GM21786 (cell line): ENCODE measurements around the gene PPP1R1B.

ENCODE experiments used
- ATAC-seq: cut with Tn5 transposase; IDR thresholded peaks from one replicate; pipeline ENCODE4 v1.9.1; 2021; ENCODE audit not compliant: unreplicated experiment

Gene PPP1R1B

DNA sequence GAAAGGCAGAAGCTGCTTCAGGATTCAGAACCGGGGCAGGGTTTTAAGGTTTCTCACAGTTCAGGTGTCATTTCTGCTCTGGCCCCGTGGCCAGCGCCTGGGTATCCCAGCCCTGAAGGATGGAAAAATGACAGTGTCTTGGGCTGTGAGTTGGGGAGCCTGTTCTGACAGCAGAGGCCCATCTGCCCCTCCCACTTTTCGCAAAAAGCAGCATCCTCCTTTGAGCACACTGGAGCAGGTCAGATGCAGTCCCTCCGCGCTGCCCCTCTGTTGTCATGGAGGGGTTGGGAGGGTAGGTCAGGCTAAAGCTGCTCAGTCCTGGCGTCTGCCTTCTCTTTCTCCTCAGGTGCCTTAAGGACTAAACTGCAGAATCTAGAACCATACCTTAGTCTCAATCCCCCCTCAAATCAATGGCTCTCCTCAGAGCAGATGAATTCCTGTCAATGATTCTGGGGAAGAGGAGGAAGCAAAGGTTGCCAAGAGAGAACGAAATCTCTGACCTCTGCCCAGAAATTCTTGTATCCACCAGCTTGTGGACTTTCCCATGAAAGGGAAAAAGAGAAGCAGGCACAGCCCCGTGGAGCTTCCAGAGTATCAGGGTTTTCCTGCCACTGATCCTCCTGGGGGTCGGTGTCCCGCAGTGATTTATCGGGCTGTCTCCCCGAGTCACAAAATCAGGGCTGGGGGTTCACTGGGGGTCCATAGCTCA, 26.3 kb upstream of the PPP1R1B start:
- no peak for ATAC-seq

DNA sequence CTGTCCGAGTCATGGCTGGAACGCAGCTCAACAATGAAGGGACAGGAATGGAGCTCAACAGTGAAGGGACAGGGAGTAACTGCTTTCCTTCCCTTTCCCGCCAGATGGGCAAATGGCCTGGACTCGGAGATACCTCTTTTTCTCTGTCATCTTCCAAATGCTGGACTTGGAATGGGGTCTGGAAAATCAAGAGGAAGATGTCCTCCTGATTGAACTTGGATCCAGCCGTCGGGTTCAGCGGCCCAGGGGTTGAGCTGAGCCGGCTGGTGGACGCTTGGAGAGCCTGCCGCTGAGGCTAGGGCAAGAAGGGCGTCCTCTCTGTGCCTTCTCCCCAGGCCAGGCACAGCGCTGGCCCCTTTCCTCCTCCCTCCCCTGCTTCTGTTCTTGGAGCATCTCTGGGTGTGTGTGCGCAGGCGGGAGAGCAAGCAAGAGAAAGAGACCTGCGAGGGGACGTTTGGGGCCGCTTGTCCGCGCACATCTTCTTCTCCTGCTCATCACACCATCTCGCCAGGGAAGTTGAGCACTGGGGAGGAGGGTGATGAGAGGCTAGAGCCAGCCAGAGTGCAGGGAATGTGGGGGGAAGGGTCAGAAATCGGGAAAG, 25.7 kb upstream of the PPP1R1B start:
- no peak for ATAC-seq

DNA sequence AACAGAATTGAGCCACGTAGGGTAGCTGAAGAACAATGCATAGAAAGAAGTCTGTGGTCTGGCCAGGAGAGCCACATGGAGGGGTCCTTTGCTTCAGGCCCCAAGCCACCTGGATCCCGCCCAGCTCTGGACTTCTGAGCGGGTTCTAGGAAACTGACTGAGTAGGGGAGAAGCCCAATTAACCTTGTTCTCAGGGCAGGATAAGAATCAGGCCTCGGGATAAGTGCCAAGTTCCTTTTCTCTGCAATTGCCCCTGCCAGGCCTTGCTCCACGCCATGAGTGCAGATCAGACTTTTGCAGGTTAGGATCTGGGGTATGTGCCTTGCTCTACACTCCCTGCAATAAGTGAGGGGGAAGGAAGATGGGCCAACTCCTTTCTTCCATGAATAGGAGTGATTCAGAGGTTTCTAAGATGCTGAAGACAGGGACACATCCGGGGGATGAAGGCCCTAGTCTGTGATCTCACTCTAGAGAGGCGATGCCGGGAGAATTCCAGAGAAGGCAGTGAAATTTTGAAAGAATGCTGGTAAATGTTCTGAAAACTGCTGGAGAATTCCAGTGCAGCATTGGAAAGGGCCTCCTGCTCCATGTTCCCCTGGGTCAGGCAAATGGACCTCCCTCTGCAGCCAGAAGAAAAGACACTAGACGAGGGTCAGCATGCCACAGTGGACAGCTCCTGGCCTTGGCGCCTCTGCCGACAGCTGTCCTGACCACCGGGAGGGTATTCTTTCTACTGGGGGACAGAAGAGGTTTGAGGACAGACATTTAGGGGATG, 24.8 kb upstream of the PPP1R1B start:
- ATAC-seq: no peak

DNA sequence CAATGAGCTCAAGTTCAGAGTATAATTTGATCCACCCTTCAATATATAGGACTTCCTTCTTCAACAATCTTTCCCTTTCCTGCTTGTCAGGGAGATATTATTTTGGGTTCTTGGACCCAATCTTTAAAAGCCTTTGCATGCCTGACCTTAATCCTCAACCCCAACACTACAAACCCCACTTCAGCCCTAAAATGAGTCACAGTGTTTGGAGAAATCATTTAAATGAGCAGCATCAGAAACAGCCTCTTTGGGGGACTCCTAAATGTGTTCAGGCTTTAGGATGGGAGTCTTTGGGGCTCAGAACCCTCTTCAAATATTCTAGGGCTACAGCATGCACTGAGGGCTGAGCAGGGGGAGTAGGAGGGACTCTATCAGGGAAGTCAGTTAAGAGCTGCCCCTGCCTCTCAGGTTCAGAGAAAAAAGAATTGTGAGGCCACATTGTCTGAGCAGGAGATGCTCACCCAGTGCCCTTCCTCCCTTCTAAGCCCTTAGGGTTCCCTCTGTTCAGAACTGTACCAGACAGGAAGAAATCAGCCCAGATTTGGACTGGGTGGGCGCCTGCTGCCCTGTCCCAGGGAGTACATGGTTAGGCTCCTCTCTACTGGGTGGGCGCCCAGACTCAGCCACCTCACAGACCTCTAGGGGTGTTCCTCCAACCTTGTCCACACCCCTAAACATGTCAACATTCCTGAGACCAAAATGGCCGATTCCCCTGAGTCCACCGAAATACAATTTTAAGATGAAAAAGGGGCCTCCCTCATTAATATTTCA, 24.0 kb upstream of the PPP1R1B start:
- ATAC-seq: no peak

DNA sequence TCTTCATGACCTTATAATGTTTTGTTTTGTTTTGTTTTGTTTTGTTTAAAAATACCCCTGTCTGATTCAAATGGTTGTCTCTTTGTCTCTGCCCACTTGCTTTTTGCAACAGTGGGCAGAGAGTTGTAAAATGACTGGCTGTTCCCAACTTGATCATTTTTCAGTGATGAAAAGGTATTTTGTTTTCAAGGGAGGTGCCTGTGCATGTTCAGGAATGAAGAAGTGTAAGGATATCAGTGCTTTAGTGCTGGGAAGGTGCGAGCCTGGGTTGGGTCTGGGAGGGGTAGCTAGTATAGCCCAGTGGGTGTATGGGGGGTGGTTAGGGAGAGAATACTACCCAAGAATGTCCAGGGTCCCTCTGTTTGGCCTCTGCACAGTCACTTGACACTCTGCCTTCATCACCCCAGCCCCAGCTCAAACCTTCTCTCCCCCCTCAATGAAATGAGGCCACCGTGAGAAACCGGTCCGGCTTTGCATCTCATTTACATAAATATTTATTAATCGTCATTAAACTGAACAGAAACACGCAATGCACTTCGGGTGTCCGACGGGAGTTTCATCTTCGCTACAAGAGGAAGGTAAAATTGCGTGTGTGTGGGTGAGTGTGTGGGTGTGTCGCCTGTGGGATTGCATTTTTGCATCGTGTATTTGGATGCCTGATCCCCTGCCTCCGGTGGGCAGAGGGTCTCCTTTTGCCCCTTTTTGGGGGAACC, 23.3 kb upstream of the PPP1R1B start:
- no peak for ATAC-seq

DNA sequence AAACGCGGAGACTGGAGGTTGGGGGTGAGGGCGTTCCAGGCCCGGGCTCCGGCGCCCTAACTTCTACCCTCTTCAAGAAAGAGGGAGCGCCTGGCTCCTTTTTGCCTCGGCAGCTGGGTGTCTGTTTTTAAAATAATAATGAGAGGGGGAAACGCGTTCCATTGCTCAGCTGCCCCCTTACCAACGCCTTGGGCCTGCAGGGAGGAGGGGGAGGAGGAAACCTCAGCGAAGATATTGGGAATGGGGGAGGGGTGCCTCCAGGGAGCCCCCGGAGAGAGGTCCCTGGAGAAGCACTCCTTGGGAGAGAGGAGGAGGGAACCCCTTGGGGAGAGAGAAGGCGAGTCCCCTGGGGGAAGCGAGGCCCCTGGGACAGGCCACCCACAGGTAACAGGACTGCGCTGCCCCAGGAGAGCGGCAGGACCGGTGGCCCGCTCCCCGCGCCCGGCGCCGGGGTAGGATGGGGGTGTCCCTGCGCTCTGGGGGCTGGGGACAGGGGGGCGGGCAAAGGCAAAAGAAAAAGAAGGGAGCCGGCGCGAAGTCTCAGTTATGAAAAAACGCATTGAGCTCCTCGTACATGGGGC, 21.8 kb upstream of the PPP1R1B start:
- no peak for ATAC-seq

DNA sequence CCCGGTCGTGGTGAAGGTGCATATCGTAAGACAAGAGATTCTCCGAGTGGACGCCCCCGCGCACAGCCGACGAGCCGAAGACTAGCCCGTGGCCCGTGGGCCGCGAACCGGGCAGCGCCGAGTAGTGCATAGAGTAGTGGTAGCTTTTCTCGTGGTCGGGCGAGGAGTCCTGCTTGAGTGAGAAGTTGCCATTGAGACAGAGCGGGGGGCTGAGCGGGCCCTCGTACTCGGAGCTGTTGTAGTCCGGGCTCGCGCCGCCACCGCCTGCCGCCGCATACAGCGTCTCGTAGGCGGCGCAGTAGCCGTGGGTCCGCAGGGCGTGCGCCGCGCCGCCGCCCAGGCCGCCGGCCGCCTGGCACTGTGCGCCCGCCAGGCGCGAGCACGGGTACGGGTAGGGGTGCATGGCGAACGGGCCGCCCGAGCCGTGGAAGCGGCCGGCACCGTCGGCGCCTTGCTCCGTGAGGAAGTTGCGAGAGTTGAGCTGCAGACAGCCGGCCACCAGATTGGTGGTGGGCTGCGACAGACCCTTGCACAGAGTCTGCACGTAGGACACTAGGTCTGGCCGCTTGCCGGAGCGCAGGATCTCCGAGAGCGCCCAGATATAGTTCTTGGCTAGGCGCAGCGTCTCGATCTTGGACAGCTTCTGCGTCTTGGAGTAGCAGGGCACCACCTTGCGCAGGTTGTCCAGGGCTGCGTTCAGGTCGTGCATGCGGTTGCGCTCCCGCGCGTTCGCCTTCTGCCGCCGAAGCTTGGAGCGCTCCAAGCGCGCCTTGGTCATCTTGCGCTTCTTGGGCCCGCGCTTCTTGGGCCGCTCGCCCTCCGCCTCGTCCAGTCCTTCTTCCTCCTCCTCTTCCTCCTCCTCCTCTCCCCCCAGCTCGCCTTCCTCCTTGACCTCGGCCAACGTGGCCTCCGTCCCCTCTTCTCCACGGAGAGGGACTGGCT, 21.0 kb upstream of the PPP1R1B start:
- no peak for ATAC-seq

DNA sequence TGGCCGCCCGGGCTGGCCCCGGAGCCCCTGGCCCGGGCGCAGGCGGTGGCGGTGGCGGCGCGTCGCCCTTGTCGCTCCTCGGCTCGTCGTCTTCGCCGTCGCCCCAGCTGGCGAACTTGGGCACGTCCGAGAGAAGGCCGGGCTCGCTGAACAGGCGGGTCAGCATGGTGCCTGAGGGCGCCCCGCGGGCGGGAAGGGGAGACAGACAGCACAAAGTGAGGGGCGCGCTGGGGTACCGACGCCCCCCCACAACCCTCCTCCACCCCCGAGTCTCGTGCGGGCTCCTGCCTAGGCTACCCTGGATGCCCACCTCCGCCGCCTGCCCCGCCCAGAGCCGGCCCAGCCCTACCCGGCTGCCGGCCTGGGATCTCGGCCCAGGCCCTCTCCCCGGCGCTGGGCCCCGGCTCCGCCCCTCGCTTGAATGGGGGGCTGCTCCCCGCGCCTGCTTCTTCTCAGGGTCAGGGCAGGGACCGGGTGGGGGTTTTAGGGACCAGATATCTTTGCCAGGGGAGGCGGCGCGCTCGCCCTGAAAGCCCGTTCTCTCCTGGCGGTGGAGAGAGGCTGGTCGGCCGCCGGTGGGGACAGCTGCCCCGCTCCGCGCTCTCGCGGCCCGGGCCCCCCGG, 20.2 kb upstream of the PPP1R1B start:
- no peak for ATAC-seq

DNA sequence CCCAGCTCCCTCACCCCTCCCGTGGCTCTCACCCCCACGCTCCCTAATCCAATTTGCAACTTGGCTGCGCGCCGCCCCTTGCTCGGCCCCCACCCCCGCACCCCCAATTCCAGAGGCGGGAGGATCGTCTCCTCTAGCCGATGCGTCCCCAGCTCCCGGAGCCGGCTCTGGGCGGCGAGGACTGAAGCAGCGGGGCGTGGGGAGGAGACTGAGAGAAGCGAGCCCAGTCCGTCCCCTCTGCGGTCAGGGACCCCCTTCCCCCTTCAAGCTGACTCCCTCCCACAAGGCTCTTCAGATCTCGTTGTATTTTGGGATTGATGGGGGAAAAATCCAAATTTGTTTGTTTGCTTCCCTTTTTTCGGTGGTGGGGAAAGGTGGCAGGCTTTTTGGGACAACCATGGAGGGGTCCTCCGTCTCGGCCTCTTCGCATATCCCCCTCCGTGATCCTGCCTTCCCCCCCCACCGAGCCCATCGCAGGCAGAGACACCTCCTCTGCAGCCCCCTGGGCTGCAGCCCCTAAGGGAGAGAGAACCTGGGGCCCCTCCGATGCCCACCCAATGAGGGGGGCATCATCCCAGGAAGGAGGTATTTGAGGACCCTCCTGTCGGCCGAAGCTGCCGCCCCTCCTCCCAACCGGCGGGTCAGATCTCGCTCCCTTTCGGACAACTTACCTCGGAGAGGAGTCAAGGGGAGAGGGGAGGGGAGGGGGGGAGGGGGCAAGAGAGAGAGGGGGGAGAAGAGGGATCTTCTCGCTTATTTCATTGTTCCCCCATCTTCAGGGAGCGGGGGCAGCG, 19.5 kb upstream of the PPP1R1B start:
- no peak for ATAC-seq

DNA sequence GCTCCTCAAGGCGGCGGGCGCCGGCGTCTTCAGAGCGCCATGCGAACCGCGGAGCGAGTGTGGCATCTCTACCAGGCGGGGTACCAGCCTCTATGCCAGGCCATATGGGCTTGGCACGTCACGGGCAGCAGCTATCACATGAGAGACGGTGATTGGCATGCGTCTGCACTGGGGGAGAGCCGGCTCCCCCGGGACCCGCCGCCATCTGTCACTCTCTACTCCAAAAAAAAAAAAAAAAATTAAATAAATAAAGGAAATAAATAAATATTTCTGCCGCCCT, 19.0 kb upstream of the PPP1R1B start, which contains the start of gene NEUROD2:
TSS of gene NEUROD2 (minus strand) at position 70 of the 280 bp plus-strand sequence. CDS start 1,321 bp downstream, outside the sequence.
- ATAC-seq: no peak

DNA sequence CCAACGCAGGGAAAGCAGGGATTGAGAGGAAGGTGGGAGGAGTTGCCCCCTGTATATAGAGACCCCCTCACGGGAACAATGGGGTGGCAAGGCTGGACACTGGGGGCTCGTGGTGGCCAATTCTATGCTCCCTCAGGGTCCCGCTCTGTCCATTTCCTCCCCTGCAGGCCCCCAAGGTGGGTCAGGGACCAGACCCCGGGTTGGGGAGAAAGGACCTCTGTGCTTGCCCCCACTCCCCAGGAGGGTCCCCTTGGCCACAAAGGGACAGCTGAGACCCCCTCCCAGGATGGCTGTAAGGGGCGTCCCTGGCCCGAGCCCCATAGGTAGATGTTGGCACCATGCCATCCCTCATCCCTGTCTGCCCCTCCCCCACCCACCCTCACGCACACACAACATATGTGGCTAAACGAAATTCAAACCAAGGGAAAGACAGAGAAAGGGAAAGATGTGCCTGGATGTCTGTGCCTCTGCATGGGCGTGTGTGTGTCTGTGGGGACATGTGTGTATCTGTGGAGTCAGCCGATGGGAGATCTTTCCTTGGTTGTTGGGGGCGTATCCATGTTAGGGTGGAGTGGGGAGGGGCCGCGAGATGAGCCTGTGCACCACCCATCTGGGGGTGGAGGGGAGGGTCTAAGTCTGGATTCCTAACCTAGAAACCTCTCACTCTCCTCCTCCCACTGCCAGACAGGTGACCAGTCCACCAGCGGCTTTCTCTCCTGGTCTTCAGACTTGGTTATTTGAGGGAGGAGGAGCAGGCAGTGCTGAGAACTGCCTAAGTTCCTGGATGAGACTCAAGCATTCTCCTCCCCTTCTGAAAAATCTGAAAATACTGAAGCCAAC, 18.4 kb upstream of the PPP1R1B start:
- ATAC-seq: no peak

DNA sequence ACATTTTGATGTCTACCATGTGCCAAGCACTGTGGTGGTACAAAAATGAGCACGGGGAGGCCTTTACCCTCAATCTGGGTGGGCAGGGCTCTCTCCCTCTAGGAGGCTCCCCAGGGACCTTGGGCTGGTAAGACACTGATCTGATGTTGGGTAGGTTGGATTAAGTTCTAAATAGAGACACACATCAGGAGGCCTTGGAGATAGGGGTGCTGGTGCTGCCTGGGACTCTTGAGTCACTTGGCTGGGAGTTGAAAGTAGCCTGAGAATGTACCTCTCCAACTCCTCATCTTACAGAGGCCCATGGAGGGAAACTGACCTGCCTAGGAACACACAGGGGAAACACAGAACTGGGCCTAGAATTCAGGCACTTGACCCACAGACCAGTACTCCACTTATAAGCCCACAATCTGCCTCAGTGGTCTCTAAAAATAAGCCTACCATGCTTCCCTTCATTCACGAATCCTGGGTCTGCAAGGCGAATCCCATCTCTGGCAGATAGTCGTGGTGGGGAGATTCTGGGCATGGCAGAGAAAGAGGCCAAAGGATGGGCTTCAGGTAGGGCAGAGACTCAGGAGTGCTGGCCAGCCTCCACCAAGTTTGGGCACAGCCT, 17.2 kb upstream of the PPP1R1B start:
- ATAC-seq: no peak

DNA sequence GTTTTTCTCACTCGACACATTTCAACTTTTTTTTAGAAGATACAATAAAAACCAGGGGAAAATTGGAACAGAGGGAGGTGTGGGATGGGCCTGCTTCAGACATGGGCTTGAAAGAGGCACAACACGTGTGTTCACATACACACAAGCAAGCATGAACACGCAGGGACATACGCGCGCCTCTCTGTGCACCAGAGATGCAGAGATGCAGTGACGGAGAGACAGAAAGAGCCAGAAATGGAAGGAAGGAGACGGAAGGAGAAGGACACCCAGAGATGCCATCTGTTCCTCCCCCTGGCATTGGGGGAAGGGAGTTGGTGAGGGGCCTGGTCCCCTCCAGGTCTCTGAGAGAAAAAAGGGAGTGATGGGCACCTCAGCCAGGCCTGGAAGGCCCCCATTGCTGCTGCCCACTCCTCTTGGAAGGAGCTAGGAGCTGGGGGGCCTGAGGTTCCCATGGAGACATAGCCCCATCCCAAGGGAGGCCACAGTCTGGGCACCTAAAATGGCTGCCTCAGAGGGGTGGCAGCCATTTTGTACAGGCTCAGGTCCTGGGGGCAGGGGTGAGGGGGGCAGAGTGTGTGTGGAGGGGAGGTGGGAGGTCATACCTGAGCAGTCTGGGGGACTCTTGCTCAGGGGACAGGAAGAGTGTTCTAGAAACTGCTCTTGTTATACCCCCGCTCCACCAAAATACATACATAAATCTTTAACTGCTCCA, 15.2 kb upstream of the PPP1R1B start:
- no peak for ATAC-seq

DNA sequence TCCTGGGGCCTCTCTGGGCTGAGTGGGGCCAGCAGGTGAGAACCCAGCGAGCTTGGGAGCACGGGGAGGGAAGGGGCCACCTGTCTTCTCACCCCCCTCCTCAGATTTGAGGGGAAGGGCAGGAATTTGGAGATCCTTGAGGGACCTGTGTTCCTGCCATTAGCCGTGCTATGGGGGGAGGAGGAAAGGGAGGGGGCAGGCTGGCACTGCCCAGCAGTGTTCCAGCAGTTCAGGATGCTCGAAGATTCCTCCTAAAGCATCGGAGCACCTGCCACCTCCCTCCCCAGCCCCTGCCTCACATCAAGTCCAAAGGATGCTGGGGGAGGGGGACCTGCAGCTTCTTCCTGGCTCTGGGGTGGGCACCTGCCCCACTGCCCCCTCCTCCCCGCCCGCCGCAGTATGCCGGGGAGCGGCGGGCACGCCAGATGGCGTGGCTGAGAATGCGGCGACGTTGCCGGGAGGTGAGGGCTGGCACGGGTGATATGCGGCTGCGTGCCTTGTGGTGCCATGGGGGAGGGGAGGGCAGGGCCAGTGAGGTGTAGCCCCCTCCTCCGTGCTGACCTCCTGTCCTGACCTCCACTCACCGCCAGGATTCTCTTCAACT, 14.4 kb upstream of the PPP1R1B start:
- no peak for ATAC-seq

DNA sequence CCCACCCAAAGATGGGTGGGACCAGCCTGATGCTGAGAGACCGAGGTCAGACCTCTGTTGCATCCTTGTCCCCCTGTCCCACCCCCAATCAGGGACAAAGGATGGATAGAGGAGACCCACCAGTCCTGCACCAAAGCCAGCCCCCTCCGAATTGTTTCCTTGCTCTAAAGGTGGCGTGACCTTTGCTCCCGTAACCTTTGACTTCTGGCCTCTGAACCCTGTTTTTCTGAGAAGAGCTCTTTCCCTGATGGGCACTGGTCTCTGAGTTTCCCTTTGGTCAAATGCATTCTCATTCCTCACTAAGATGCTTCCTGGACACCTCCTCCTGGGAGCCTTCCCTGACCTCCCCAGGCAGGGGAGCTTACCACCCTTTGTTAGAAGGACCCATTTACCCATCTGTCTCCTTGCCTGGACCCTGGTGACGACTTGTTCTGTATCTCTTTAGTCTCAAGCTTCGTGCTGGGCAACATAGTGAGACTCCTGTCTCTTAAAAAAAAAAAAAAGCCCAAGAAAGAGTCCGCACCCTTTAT, 13.8 kb upstream of the PPP1R1B start:
- ATAC-seq: no peak
